A673 (cell line): ENCODE data around the gene FOXF2. TPM values are rescaled to one million over a fixed set of nuclear protein-coding genes. Genes with fewer than 3 reads are reported as not detected.

Experiments used
- BruUV-seq: library from RNA; stranded (reverse); fragments of 400-500 nt; replicated peaks from 2 replicates; lab custom pipeline; 2021; lab: Mats Ljungman, UMichigan
- CTCF ChIA-PET: fragments of 300-600 bp; sonication (Branson Sonifier 250); formaldehyde crosslinking; loops from one replicate; lab custom pipeline; 2022; ENCODE audit warnings: antibody characterized with exemption; lab: Charles Lee
- POLR2A ChIA-PET: fragments of 300-600 bp; sonication (Branson Sonifier 250); formaldehyde crosslinking; loops from one replicate; lab custom pipeline; 2022; ENCODE audit warnings: antibody characterized with exemption; ENCODE audit not compliant: low non-redundant PET; lab: Charles Lee
- DNase-seq: peaks from one replicate; pipeline ENCODE4 v3.0.0-alpha.2; 2015; ENCODE audit warnings: low spot score
- H3K27ac ChIP-seq: fragments of 200-600 bp; sonication (generic); 2 replicates; pipeline ENCODE4 v1.5.1; 2016; ENCODE audit warnings: mixed run types, low read depth, mild to moderate bottlenecking, mixed read lengths, antibody characterized with exemption, low read length; ENCODE audit not compliant: poor library complexity, severe bottlenecking
- H3K27me3 ChIP-seq: fragments of 200-600 bp; sonication (generic); replicated peaks from 2 replicates; pipeline ENCODE4 v1.6.1; 2017; ENCODE audit warnings: mixed run types, low read depth, mild to moderate bottlenecking, mixed read lengths, antibody characterized with exemption, low read length; ENCODE audit not compliant: insufficient read depth, poor library complexity
- H3K36me3 ChIP-seq: fragments of 200-600 bp; sonication (generic); 2 replicates; pipeline ENCODE4 v1.6.1; 2016; ENCODE audit warnings: mixed run types, mild to moderate bottlenecking, mixed read lengths, antibody characterized with exemption, low read length; ENCODE audit not compliant: insufficient read depth, poor library complexity, severe bottlenecking
- H3K4me1 ChIP-seq: fragments of 200-600 bp; sonication (generic); 2 replicates; pipeline ENCODE4 v1.6.1; 2017; ENCODE audit warnings: mixed run types, mild to moderate bottlenecking, mixed read lengths, antibody characterized with exemption, low read length; ENCODE audit not compliant: insufficient read depth, poor library complexity, severe bottlenecking
- H3K4me3 ChIP-seq: fragments of 200-600 bp; sonication (generic); 2 replicates; pipeline ENCODE4 v1.5.1; 2016; ENCODE audit warnings: low read depth, mixed run types, mild to moderate bottlenecking, mixed read lengths, low read length; ENCODE audit not compliant: poor library complexity, severe bottlenecking
- H3K9me3 ChIP-seq: fragments of 200-600 bp; sonication (generic); 2 replicates; pipeline ENCODE4 v1.6.1; 2016; ENCODE audit warnings: mixed run types, low read depth, mild to moderate bottlenecking, mixed read lengths, antibody characterized with exemption, low read length; ENCODE audit not compliant: poor library complexity, severe bottlenecking
- CTCF ChIP-seq: fragments of 300-800, 200-600 bp; sonication (generic); conservative IDR thresholded peaks from 2 replicates; pipeline ENCODE4 v1.5.1; 2017; ENCODE audit warnings: low read depth, mild to moderate bottlenecking, antibody characterized with exemption, low read length, moderate library complexity, mixed read lengths
- EZH2 ChIP-seq: fragments of 200-600 bp; sonication (generic); IDR thresholded peaks from 2 replicates; pipeline ENCODE4 v1.6.1; 2017; ENCODE audit warnings: borderline replicate concordance, low read depth, mild to moderate bottlenecking, mixed read lengths, antibody characterized with exemption, low read length; ENCODE audit not compliant: poor library complexity, severe bottlenecking
- intact Hi-C: fragments of 100-400 bp; cut with micrococcal nuclease; formaldehyde crosslinking; loops from one replicate; pipeline ENCODE4 v1.10.0; 2022; ENCODE audit not compliant: unreplicated experiment
- total RNA-seq: library from RNA; stranded (reverse); gene quantifications from 2 replicates; pipeline ENCODE4 v1.2.3, GENCODE V29; 2021

FOXF2 gene
- total RNA-seq, 1 experiment from 2014 or later, result 0.13 TPM

GRCh38 chr6:1412901-1413300, 23.5 kb downstream of the FOXF2 start:
- no peak overlapping the region for H3K4me3 ChIP-seq
- intact Hi-C loops, result no loop called here
- no peak for DNase-seq
- TF ChIP-seq CTCF (no peak), EZH2 (no peak)
- H3K4me1 ChIP-seq, result no peaks in the 10 kb centered on the region
- H3K27ac ChIP-seq, result no peak overlapping the region
- H3K36me3 ChIP-seq, result no peaks in the 10 kb centered on the region
- no peaks in the 10 kb centered on the region for H3K27me3 ChIP-seq
- POLR2A ChIA-PET, result interaction anchor here (0.6 kb wide), 1 partner anchor 664 kb away, joined by 3 read pairs; no protein-coding TSS in a partner anchor
- CTCF ChIA-PET, result no interaction called here
- H3K9me3 ChIP-seq, result no peaks in the 10 kb centered on the region
- BruUV-seq, result no TSS peak

- Histone ChIP-seq H3K27ac (no peak overlapping the region), H3K9me3 (no peaks in the 10 kb centered on the region), H3K4me1 (no peaks in the 10 kb centered on the region), H3K4me3 (no peak overlapping the region), H3K36me3 (no peaks in the 10 kb centered on the region), H3K27me3 (no peaks in the 10 kb centered on the region)
- CTCF ChIA-PET, result no interaction called here
- POLR2A ChIA-PET, result no interaction called here
- TF ChIP-seq CTCF (no peak), EZH2 (no peak)
- DNase-seq, result no peak
- BruUV-seq, result no TSS peak
- intact Hi-C loops, result no loop called here
Observed at GRCh38 chr6:1415416-1416063, 26.2 kb downstream of the FOXF2 start.

- H3K4me3 ChIP-seq, result no peak overlapping the region
- TF ChIP-seq CTCF (no peak), EZH2 (no peak)
- POLR2A ChIA-PET, result no interaction called here
Observed at GRCh38 chr6:1416191-1416760, 26.9 kb downstream of the FOXF2 start.

More at GRCh38 chr6:1416191-1416760, 26.9 kb downstream of the FOXF2 start:
- Histone ChIP-seq H3K27me3 (no peaks in the 10 kb centered on the region), H3K9me3 (no peaks in the 10 kb centered on the region), H3K4me1 (no peaks in the 10 kb centered on the region), H3K36me3 (no peaks in the 10 kb centered on the region), H3K27ac (no peak overlapping the region)
- DNase-seq, result no peak
- CTCF ChIA-PET, result no interaction called here
- intact Hi-C loops, result no loop called here
- BruUV-seq, result no TSS peak
